K562 (cell line): ENCODE data around the gene MADCAM1. TPM values are rescaled to one million over a fixed set of nuclear protein-coding genes. Genes with fewer than 3 reads are reported as not detected.

Experiments
- CHD1 ChIP-seq: fragments of 200-600 bp; sonication (generic); IDR thresholded peaks from one replicate; pipeline ENCODE4 v1.6.1; 2012; ENCODE audit warnings: mild to moderate bottlenecking, moderate library complexity, low read length, inconsistent platforms
- ETS2 ChIP-seq: IDR thresholded peaks from 2 replicates; pipeline ENCODE4 v1.6.1; 2016; ENCODE audit warnings: borderline replicate concordance, missing genetic modification characterization, mild to moderate bottlenecking, moderate library complexity, missing compliant biosample characterization; ENCODE audit not compliant: poor library complexity, severe bottlenecking
- KDM5B ChIP-seq: fragments of 200-600 bp; sonication (generic); IDR thresholded peaks from 2 replicates; pipeline ENCODE4 v1.6.1; 2012; ENCODE audit warnings: low read depth, mild to moderate bottlenecking, moderate library complexity, low read length, control low read depth, inconsistent platforms; ENCODE audit not compliant: insufficient replicate concordance
- MTA3 ChIP-seq: fragments of 450-650 bp; formaldehyde crosslinking; IDR thresholded peaks from 2 replicates; pipeline ENCODE4 v1.6.1; 2017; ENCODE audit warnings: mild to moderate bottlenecking, borderline replicate concordance
- NFIX ChIP-seq: fragments of 250-450 bp; sonication (Bioruptor Pico); IDR thresholded peaks from 2 replicates; pipeline ENCODE4 v1.4.0; 2020; ENCODE audit warnings: low read depth, mild to moderate bottlenecking, moderate library complexity
- NKRF ChIP-seq: fragments of 450-650 bp; IDR thresholded peaks from 2 replicates; pipeline ENCODE4 v1.6.1; 2016; ENCODE audit warnings: borderline replicate concordance
- PHF21A ChIP-seq: fragments of 450-650 bp; IDR thresholded peaks from 2 replicates; pipeline ENCODE4 v1.6.1; 2017; ENCODE audit warnings: low read depth, borderline replicate concordance
- RAD21 ChIP-seq, 2 experiments: fragments of 250-450 bp in 1 of 2; fragments of 450-650 bp in 1 of 2; sonication (Bioruptor Pico) in 1 of 2; formaldehyde crosslinking in 1 of 2; IDR thresholded peaks in 1 of 2; conservative IDR thresholded peaks in 1 of 2; 2 replicates each; pipeline versions ENCODE4 v1.4.0 to v1.8.0; 2020 to 2022; ENCODE audit warnings: mild to moderate bottlenecking in 2 of 2, moderate library complexity in 1 of 2
- SIN3A ChIP-seq, 2 experiments: fragments of 150-350 bp in 1 of 2; IDR thresholded peaks; 2 replicates each; pipeline ENCODE4 v1.6.1; 2011 to 2016; ENCODE audit warnings: borderline replicate concordance in 2 of 2, low read depth in 2 of 2, low read length in 2 of 2, mild to moderate bottlenecking in 2 of 2, moderate library complexity in 2 of 2; ENCODE audit not compliant: control insufficient read depth in 1 of 2
- TAF1 ChIP-seq: IDR thresholded peaks from 2 replicates; pipeline ENCODE4 v1.6.1; 2011; ENCODE audit warnings: mild to moderate bottlenecking, low read length, moderate library complexity; ENCODE audit not compliant: insufficient read depth, control insufficient read depth, severe bottlenecking; ENCODE audit errors: extremely low read depth
- TAL1 ChIP-seq: fragments of 450-650 bp; IDR thresholded peaks from 2 replicates; pipeline ENCODE4 v1.6.1; 2016; ENCODE audit warnings: mild to moderate bottlenecking
- TOE1 ChIP-seq, 2 experiments: fragments of 450-650 bp in 1 of 2; sonication (generic) in 1 of 2; formaldehyde crosslinking in 1 of 2; IDR thresholded peaks; 2 replicates each; pipeline versions ENCODE4 v1.7.1 to v1.8.0; 2016 to 2022; ENCODE audit warnings: borderline replicate concordance in 2 of 2, mild to moderate bottlenecking in 2 of 2, antibody characterized with exemption in 1 of 2, inconsistent platforms in 1 of 2, low read depth in 1 of 2, missing genetic modification reagents in 1 of 2, moderate library complexity in 1 of 2
- TRIM24 ChIP-seq, 2 experiments: fragments of 450-650 bp; IDR thresholded peaks; 2 replicates each; pipeline ENCODE4 v1.6.1; 2016
- polyA plus RNA-seq, 8 experiments: library from polyadenylated mRNA; depleted of rRNA in 4 of 8; stranded (reverse) in 5 of 8; unstranded in 3 of 8; fragments of >200 nt; fragmentation: Nextera tagmentation in 2 of 8; fragmentation: Illumina TruSeq in 1 of 8; extraction: Ambion mirVana in 2 of 8; extraction: Trizol in 1 of 8; gene quantifications; 2 replicates each; pipeline versions ENCODE4 v1.2.1 to v1.2.3, GENCODE V29; 2011 to 2014; ENCODE audit warnings: inconsistent platforms in 1 of 8, missing spikeins in 1 of 8
- total RNA-seq, 7 experiments: library from RNA; depleted of rRNA in 6 of 7; stranded (reverse); fragments of >200 nt in 6 of 7; fragmentation: Illumina TruSeq in 2 of 7; extraction: Trizol in 2 of 7; gene quantifications; 2 replicates each; pipeline versions ENCODE4 v1.2.1 to v1.2.3, GENCODE V29; 2011 to 2021; ENCODE audit warnings: low replicate concordance in 1 of 7
- TF ChIP-seq, protein P1 (sequence below): fragments of 450-650 bp; IDR thresholded peaks from 2 replicates; pipeline ENCODE4 v1.6.1; 2014; ENCODE audit warnings: low read depth, mild to moderate bottlenecking, moderate library complexity, borderline replicate concordance
- TF ChIP-seq, protein P2 (sequence below), 2 experiments: IDR thresholded peaks; 2 replicates each; pipeline ENCODE4 v1.6.1; 2012; ENCODE audit warnings: improper control_type of control experiment in 2 of 2, low read depth in 2 of 2, low read length in 2 of 2, borderline replicate concordance in 1 of 2
- TF ChIP-seq, protein P3 (sequence below): fragments of 250-450 bp; sonication (Bioruptor Pico); IDR thresholded peaks from 2 replicates; pipeline ENCODE4 v1.5.0; 2020; ENCODE audit warnings: mild to moderate bottlenecking

Gene MADCAM1
- total and polyA plus RNA-seq, 9 of the 15 experiments (the other 6 are each of a cell fraction or from before 2014, with no cell fraction given) = 0.09 to 0.36 (median 0.09) TPM; not detected in 6

- peak; percentile 45 to 48 for TF ChIP-seq RAD21 (CRISPR knock-in tag; conservative IDR thresholded peaks at IDR 0.05 in 1 of 2, IDR thresholded peaks at IDR 0.05 in 1 of 2)
- peak; percentile 46; the same call in 1 of the 2 replicates for TF ChIP-seq MTA3
- TF ChIP-seq KDM5B = peak; percentile 27
- peak; percentile 38; the same call in 1 of the 2 replicates for TF ChIP-seq NKRF
- 0 out of 4 replicates have a peak, but pooled peaks of 1 of the 2 experiments have one; percentile 16 for TF ChIP-seq TRIM24 (IDR thresholded peaks at IDR 0.05)
- TF ChIP-seq, protein P1, sequence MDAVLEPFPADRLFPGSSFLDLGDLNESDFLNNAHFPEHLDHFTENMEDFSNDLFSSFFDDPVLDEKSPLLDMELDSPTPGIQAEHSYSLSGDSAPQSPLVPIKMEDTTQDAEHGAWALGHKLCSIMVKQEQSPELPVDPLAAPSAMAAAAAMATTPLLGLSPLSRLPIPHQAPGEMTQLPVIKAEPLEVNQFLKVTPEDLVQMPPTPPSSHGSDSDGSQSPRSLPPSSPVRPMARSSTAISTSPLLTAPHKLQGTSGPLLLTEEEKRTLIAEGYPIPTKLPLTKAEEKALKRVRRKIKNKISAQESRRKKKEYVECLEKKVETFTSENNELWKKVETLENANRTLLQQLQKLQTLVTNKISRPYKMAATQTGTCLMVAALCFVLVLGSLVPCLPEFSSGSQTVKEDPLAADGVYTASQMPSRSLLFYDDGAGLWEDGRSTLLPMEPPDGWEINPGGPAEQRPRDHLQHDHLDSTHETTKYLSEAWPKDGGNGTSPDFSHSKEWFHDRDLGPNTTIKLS = 0 out of 2 replicates have a peak, but pooled peaks have one; percentile 20
- no peak for TF ChIP-seq ETS2
- peak; percentile 55 for TF ChIP-seq TAF1
- TF ChIP-seq, protein P2, sequence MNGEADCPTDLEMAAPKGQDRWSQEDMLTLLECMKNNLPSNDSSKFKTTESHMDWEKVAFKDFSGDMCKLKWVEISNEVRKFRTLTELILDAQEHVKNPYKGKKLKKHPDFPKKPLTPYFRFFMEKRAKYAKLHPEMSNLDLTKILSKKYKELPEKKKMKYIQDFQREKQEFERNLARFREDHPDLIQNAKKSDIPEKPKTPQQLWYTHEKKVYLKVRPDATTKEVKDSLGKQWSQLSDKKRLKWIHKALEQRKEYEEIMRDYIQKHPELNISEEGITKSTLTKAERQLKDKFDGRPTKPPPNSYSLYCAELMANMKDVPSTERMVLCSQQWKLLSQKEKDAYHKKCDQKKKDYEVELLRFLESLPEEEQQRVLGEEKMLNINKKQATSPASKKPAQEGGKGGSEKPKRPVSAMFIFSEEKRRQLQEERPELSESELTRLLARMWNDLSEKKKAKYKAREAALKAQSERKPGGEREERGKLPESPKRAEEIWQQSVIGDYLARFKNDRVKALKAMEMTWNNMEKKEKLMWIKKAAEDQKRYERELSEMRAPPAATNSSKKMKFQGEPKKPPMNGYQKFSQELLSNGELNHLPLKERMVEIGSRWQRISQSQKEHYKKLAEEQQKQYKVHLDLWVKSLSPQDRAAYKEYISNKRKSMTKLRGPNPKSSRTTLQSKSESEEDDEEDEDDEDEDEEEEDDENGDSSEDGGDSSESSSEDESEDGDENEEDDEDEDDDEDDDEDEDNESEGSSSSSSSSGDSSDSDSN (IDR thresholded peaks at IDR 0.05; ENCODE audit: borderline replicate concordance in 1 of 2, low read depth in 2 of 2, low read length in 2 of 2) = 0 out of 4 replicates have a peak, but pooled peaks of 1 of the 2 experiments have one; percentile 60
- TF ChIP-seq TOE1 (IDR thresholded peaks at IDR 0.05; ENCODE audit: borderline replicate concordance) = peak; percentile 59; the same call in 1 of the 2 replicates
- TF ChIP-seq TOE1 (CRISPR knock-in tag; IDR thresholded peaks at IDR 0.05; ENCODE audit: borderline replicate concordance, low read depth) = no peak
- TF ChIP-seq CHD1 = peak; percentile 3
- TF ChIP-seq, protein P3, sequence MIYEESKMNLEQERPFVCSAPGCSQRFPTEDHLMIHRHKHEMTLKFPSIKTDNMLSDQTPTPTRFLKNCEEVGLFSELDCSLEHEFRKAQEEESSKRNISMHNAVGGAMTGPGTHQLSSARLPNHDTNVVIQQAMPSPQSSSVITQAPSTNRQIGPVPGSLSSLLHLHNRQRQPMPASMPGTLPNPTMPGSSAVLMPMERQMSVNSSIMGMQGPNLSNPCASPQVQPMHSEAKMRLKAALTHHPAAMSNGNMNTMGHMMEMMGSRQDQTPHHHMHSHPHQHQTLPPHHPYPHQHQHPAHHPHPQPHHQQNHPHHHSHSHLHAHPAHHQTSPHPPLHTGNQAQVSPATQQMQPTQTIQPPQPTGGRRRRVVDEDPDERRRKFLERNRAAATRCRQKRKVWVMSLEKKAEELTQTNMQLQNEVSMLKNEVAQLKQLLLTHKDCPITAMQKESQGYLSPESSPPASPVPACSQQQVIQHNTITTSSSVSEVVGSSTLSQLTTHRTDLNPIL (CRISPR knock-in tag) = no peak
- TF ChIP-seq NFIX (CRISPR knock-in tag) = no peak
- peak; percentile 34; the same call in 1 of the 2 replicates for TF ChIP-seq TAL1
- TF ChIP-seq SIN3A (IDR thresholded peaks at IDR 0.05; ENCODE audit: borderline replicate concordance in 2 of 2, control insufficient read depth in 1 of 2, low read depth in 2 of 2, low read length in 2 of 2) = peak; percentile 78 to 84; a peak in 2 of 4 replicates
- TF ChIP-seq PHF21A = peak; percentile 17; the same call in 1 of the 2 replicates
Measured at GRCh38 chr19:532561-533363, 36.5 kb downstream of the MADCAM1 start (continued).
